Keratinocyte (primary cell): Measurements from ENCODE around the gene ANKRD13A. TPM values are rescaled to one million over a fixed set of nuclear protein-coding genes. Genes with fewer than 3 reads are reported as not detected.

Source experiments
- DNase-seq: peaks from one replicate; pipeline ENCODE4 v3.0.0-alpha.2; 2011; ENCODE audit warnings: low read depth, missing footprints, low spot score
- FAIRE-seq: peaks from 2 replicates; lab custom pipeline; 2011; peaks lifted over from hg19 to GRCh38; lab: Jason Lieb, UNC
- H2AFZ ChIP-seq: 2 replicates; pipeline ENCODE4 v1.6.0; 2012; ENCODE audit warnings: low read length, control low read depth, inconsistent platforms; ENCODE audit not compliant: control insufficient read depth
- H3K27ac ChIP-seq: 2 replicates; pipeline ENCODE4 v1.5.1; 2011; ENCODE audit warnings: low read length; ENCODE audit not compliant: control insufficient read depth, insufficient read depth
- H3K27me3 ChIP-seq: 3 replicates; pipeline ENCODE4 v1.6.0; 2011; ENCODE audit warnings: low read length; ENCODE audit not compliant: control insufficient read depth, insufficient read depth; ENCODE audit errors: extremely low read depth
- H3K36me3 ChIP-seq, 2 experiments: 2 replicates in 1 of 2; 3 replicates in 1 of 2; pipeline ENCODE4 v1.5.1; 2011; ENCODE audit warnings: low read length in 2 of 2, mild to moderate bottlenecking in 1 of 2; ENCODE audit not compliant: control insufficient read depth in 2 of 2, insufficient read depth in 2 of 2; ENCODE audit errors: extremely low read depth in 1 of 2
- H3K4me1 ChIP-seq: 3 replicates; pipeline ENCODE4 v1.5.1; 2011; ENCODE audit warnings: low read length; ENCODE audit not compliant: control insufficient read depth, insufficient read depth; ENCODE audit errors: extremely low read depth
- H3K4me2 ChIP-seq: 3 replicates; pipeline ENCODE4 v1.6.0; 2011; ENCODE audit warnings: low read depth, low read length; ENCODE audit not compliant: control insufficient read depth, insufficient read depth; ENCODE audit errors: extremely low read depth
- H3K4me3 ChIP-seq, 3 experiments: fragments of 200-600 bp in 1 of 3; sonication (generic) in 1 of 3; 2 replicates in 2 of 3; 3 replicates in 1 of 3; pipeline ENCODE4 v1.5.1; 2011 to 2016; ENCODE audit warnings: low read length in 3 of 3, mild to moderate bottlenecking in 3 of 3, control low read depth in 2 of 3, inconsistent platforms in 1 of 3, low read depth in 1 of 3, mixed read lengths in 1 of 3, mixed run types in 1 of 3, moderate library complexity in 1 of 3; ENCODE audit not compliant: control insufficient read depth in 2 of 3, insufficient read depth in 2 of 3; ENCODE audit errors: extremely low read depth in 1 of 3
- H3K79me2 ChIP-seq: 2 replicates; pipeline ENCODE4 v1.6.0; 2012; ENCODE audit warnings: low read length; ENCODE audit not compliant: control insufficient read depth, insufficient read depth
- H3K9ac ChIP-seq: 3 replicates; pipeline ENCODE4 v1.6.0; 2011; ENCODE audit warnings: low read length; ENCODE audit not compliant: control insufficient read depth, insufficient read depth; ENCODE audit errors: extremely low read depth
- H3K9me1 ChIP-seq: 3 replicates; pipeline ENCODE4 v1.6.0; 2011; ENCODE audit warnings: low read length; ENCODE audit not compliant: control insufficient read depth, insufficient read depth; ENCODE audit errors: extremely low read depth
- H3K9me3 ChIP-seq: 2 replicates; pipeline ENCODE4 v1.5.1; 2012; ENCODE audit warnings: low read depth, low read length; ENCODE audit not compliant: control insufficient read depth
- H4K20me1 ChIP-seq: 3 replicates; pipeline ENCODE4 v1.6.0; 2011; ENCODE audit warnings: low read length; ENCODE audit not compliant: control insufficient read depth, insufficient read depth; ENCODE audit errors: extremely low read depth
- EZH2 ChIP-seq: IDR thresholded peaks from one replicate; pipeline ENCODE4 v1.6.1; 2012; ENCODE audit warnings: inconsistent platforms, mild to moderate bottlenecking, low read length, moderate library complexity
- dilution Hi-C: fragments of 300-500 bp; cut with MboI; formaldehyde crosslinking; loops from one replicate; pipeline ENCODE4 v1.7.0; 2020; ENCODE audit warnings: low sequenced_read_pairs; ENCODE audit not compliant: extremely low pct_ligation_motif_present
- polyA plus RNA-seq, 5 experiments: library from polyadenylated mRNA; depleted of rRNA in 3 of 5; stranded (reverse) in 3 of 5; stranded (forward) in 1 of 5; unstranded in 1 of 5; fragments of >200 nt; gene quantifications; 1 replicate in 1 of 5; 2 replicates in 3 of 5; 3 replicates in 1 of 5; pipeline versions ENCODE4 v1.2.1 to v1.2.3, GENCODE V29; 2011 to 2012; ENCODE audit warnings: missing spikeins in 2 of 5, low read depth in 1 of 5, low replicate concordance in 1 of 5
- TF ChIP-seq, protein P1 (sequence below), 3 experiments: IDR thresholded peaks in 1 of 3; conservative IDR thresholded peaks in 1 of 3; optimal IDR thresholded peaks in 1 of 3; 2 replicates in 2 of 3; 3 replicates in 1 of 3; pipeline versions ENCODE3 to v1.5.1; 2011; ENCODE audit warnings: low read length in 3 of 3, mild to moderate bottlenecking in 3 of 3, moderate library complexity in 2 of 3, control low read depth in 1 of 3, inconsistent platforms in 1 of 3; ENCODE audit not compliant: insufficient read depth in 2 of 3; ENCODE audit errors: extremely low read depth in 1 of 3

The ANKRD13A gene
- polyA plus RNA-seq, 1 donor (not counting 4 experiments of a cell fraction or from before 2014, with no cell fraction given), result 73.1 TPM

DNA sequence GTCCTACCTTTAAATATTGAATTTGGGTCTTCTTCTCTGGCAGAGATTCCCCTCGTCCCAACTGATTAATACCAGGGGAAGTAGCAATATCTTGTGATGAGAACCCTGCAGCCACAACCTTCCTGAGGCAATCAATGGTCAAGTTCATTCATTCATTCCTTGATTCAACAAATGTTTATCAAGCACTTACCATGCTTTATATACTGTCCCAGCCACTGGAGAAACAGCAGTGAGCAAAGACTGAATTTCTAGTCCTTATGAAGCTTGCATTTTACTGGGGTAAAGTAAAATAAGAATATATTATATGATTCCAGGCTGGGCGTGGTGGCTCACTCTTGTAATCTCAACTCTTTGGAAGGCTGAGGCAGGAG lies 2.8 kb upstream of the ANKRD13A start:
- Histone ChIP-seq H4K20me1 (no peaks in the 10 kb centered on the region), H3K4me3 (peak overlapping the region; percentile 96 to 99 (median 97)), H3K36me3 (peaks cover 1 to 2% of the 10 kb centered on the region in 2 experiments), H3K9me3 (no peaks in the 10 kb centered on the region), H2AFZ (peak overlapping the region; percentile 99), H3K4me2 (peak overlapping the region; percentile 89), H3K9me1 (no peaks in the 10 kb centered on the region), H3K27me3 (no peaks in the 10 kb centered on the region), H3K4me1 (peaks cover 29% of the 10 kb centered on the region), H3K9ac (peak overlapping the region; percentile 80), H3K79me2 (peaks cover 60% of the 10 kb centered on the region), H3K27ac (peak overlapping the region; percentile 69)
- dilution Hi-C loops, result no loop called here
- FAIRE-seq, result no peak
- TF ChIP-seq, protein P1, sequence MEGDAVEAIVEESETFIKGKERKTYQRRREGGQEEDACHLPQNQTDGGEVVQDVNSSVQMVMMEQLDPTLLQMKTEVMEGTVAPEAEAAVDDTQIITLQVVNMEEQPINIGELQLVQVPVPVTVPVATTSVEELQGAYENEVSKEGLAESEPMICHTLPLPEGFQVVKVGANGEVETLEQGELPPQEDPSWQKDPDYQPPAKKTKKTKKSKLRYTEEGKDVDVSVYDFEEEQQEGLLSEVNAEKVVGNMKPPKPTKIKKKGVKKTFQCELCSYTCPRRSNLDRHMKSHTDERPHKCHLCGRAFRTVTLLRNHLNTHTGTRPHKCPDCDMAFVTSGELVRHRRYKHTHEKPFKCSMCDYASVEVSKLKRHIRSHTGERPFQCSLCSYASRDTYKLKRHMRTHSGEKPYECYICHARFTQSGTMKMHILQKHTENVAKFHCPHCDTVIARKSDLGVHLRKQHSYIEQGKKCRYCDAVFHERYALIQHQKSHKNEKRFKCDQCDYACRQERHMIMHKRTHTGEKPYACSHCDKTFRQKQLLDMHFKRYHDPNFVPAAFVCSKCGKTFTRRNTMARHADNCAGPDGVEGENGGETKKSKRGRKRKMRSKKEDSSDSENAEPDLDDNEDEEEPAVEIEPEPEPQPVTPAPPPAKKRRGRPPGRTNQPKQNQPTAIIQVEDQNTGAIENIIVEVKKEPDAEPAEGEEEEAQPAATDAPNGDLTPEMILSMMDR (optimal IDR thresholded peaks at IDR 0.05 in 1 of 3, IDR thresholded peaks at IDR 0.05 in 1 of 3, conservative IDR thresholded peaks at IDR 0.05 in 1 of 3; ENCODE audit: extremely low read depth in 1 of 3, insufficient read depth in 2 of 3, low read length in 3 of 3), result no peak
- no peak for TF ChIP-seq EZH2
- DNase-seq, result no peak

DNA sequence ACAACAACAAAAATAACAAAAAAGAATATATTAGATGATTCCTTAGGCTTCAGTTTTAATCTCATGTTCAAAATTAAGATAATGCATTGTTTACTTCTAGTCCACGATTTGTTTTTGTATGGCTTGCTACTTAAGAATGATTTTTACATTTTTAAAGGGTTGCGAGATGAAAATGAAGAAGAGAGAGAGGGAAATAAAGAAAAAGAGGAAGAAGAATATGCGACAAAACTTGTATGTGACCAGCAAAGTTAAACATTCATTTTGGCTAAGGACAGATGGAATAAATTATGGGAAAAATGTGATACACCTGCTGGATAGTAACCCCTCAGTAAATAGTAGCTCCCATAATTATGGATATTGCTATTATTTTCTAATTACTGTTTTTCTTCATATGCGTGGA lies 1.8 kb upstream of the ANKRD13A start:
- peaks cover 53% of the 10 kb centered on the region for H3K79me2 ChIP-seq
- H3K27ac ChIP-seq, result no peak overlapping the region
- no peaks in the 10 kb centered on the region for H3K9me3 ChIP-seq
- H3K9ac ChIP-seq, result no peak overlapping the region
- no peaks in the 10 kb centered on the region for H3K9me1 ChIP-seq
- peaks cover 38% of the 10 kb centered on the region for H3K4me1 ChIP-seq
- no peaks in the 10 kb centered on the region for H3K27me3 ChIP-seq
- DNase-seq (no peak), FAIRE-seq (no peak)
- H2AFZ ChIP-seq, result no peak overlapping the region
- no peak overlapping the region for H3K4me2 ChIP-seq
- no peak overlapping the region for H3K4me3 ChIP-seq
- H4K20me1 ChIP-seq, result no peaks in the 10 kb centered on the region
- peaks cover 0 to under 1% of the 10 kb centered on the region in 2 experiments for H3K36me3 ChIP-seq
- TF ChIP-seq EZH2, result no peak
- TF ChIP-seq, protein P1 (optimal IDR thresholded peaks at IDR 0.05 in 1 of 3, IDR thresholded peaks at IDR 0.05 in 1 of 3, conservative IDR thresholded peaks at IDR 0.05 in 1 of 3; ENCODE audit: extremely low read depth in 1 of 3, insufficient read depth in 2 of 3, low read length in 3 of 3), result no peak
- dilution Hi-C loops, result no loop called here
